GM18907 (cell line): ENCODE results near the gene YDJC.
"Not testable (repeated sequence)": the region's sequence is repeated elsewhere in the genome, so short reads cannot be mapped to it uniquely, and the experiment has no call there.

ENCODE experiments used
- ATAC-seq: cut with Tn5 transposase; IDR thresholded peaks from one replicate; pipeline ENCODE4 v1.9.1; 2021; ENCODE audit warnings: mild to moderate bottlenecking, moderate library complexity; ENCODE audit not compliant: unreplicated experiment

YDJC gene

DNA sequence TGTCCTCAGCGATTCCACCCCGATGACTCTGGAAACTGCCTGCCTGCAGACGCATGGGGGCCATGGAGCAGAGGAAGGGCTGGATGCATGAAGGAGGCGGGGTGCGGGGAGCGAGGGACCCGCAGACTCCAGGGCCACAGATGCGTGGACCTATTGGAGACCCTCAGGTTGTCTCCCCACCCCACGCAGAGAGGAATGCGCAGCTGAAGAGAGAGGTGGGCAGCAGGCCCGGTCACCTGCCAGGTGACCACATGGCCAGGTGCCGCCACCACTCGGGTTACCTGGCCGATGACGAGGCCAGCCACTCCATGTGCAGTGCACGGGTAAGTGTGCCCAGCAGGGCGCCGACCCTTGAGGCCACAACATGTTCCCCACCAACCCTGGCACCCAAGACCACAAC, 3.1 kb upstream of the YDJC start:
- no peak for ATAC-seq

DNA sequence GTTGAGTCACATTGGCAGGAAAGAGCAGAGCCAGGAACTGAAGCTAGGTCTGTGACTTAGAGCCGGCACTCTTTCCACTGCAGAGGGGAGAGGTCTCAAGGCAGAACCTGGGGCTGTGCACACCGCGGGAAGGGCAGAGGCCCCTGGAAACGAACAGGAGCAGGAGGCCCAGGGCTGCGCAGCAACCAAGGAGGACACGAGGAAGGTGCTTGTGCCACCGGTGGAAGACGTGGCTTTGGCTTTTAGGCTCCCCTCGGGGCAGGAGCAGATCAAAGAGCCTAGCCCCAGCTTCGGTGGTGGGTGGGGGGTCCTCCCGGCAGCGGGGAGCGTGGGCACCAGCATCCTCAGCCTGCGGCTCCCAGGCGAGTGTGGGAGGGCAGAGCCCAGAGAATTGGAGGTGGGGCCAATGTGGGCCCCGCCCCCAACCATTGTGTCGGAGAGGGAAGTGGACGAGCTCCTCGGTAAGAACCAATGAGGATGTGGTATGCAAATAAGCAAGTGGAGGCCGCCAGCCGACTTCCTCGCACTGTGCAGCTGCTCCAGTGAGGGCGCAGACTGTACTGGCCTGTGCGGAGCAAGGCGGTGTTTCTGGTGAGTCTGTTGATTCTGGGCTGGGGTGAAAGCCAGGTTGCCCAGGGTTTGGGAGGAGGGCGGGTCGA, 2.5 kb upstream of the YDJC start, which contains the start of gene CCDC116:
TSS of gene CCDC116 (plus strand) at position 524 of the 659 bp plus-strand sequence. CDS start 422 bp downstream, outside the sequence.
- ATAC-seq: no peak

GRCh38 chr22:21631025-21631424, 1.2 kb upstream of the YDJC start:
- ATAC-seq: no peak

- ATAC-seq: no peak
Observed at GRCh38 chr22:21628386-21629254, 1.2 kb downstream of the YDJC start.

DNA sequence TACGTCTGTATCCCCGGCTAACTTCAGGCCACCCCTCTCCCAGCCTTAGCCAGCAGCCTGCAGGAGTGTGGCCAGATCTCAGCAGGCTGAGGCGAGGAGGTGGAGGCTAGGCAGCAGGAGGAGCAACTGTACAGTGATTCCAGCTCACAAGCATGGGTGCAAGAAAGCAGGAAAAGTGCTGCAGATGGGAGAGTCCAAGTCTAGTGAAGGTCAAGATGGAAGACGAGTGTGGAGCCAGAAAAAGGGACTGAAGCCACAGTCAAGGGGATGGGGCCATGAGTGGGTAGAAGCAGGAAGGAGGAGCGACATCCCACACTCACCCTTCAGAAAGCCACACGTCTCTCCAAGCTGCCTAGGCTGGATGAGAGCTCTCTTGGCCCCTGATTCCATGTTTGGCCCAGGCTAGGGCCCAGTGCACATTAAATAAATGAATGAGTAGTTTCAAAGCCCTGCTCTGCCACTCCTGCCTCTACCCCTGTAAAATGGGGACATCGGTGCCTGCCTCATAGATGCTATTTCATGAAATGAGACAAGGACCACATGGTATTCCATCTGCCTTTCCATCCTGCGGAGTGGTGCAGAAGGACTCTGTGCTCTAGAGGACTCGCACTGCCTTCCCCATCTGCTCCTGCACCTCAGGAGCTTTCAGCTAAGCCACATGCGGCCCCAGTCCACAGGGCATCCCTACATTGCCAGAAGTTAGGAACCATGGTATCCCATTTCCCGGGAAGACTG, 2.9 kb downstream of the YDJC start:
- no peak for ATAC-seq

GRCh38 chr22:21626073-21626734, 3.6 kb downstream of the YDJC start:
- no peak for ATAC-seq

- no peak for ATAC-seq
Observed at GRCh38 chr22:21624880-21625791, 4.7 kb downstream of the YDJC start.

DNA sequence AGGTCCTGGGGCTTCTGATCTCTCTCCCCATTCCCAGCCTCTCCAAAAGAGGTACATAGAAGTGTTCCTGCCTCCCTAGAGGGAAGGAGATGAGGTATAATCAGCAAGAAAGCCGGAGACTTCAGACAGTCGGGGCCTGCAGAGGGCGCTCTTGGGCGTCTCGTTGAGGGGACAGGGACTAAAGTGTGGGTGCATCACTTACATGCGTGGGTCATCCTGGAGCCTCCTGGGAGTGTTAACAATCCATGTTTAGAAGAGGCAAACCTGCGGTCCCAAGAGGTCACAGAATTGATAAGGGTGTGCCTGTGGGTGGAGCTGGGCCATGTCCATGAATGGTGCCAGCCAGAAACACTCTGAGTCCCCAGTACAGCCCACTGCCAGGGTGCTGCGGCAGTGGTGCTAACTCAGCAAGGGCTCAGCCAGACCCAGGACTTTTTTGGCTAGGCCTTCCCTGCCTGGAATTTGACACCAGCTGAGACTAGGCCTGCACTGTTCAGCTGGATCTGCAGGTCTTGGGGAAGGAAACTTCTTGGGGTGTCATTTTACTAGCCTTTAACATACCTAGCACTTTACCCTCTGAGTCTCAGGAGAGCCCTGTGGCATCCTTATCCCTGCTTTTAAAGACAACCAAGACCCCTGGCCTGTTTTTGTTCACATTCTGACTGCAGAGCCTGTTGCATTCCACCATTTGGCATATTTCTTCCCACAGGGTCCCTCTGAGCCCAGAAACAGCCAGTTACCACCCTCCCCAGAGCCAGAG, 5.5 kb downstream of the YDJC start:
- ATAC-seq: no peak

GRCh38 chr22:21623648-21623970, 6.2 kb downstream of the YDJC start:
- ATAC-seq: no peak

GRCh38 chr22:21622919-21623647, 6.7 kb downstream of the YDJC start:
- ATAC-seq: no peak

DNA sequence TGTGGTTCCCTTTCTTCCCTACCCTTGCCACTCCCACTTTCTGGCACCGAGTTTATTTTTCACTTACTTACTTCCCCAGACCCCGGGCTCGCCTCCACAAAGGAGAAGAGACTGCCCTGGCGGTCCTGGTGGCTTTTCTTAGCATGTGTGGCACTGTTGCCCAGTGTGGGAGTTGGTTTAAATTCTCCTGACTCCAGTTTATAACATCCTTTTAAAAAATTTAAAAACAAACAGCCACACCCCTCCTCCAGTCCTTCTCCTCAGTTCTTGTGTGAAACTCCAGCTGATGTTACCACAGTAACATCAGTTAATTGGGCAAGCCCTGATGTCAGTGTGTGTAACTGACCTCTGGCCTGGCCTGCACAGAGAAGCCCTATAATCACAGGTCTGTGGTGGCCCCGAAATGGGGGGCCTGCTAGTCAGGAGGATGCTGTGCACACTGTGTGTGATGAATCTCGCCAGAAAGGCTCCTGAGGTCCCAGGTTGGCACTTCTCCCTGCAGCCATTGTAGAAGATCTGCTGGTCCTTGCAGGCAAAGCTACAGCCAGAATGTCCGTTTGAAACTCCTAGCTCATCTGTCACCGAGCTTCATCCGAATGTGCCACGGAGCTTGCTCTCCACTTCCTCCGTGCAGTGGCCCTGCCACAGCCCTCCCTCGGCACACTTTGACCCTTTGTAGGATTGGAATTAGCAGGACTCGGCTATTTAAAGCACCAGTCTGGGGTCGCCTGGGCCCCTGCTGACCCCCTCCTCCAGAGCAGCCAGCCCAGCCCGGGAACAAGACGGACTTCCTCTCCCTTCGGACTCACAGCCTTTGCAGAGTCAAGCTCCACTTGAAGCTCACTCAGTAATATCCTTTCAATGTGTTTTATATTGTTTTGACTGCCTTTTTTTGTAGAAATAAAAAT, 7.6 kb downstream of the YDJC start:
- no peak for ATAC-seq

- ATAC-seq: no peak
Observed at GRCh38 chr22:21621025-21621424, 8.8 kb downstream of the YDJC start.

DNA sequence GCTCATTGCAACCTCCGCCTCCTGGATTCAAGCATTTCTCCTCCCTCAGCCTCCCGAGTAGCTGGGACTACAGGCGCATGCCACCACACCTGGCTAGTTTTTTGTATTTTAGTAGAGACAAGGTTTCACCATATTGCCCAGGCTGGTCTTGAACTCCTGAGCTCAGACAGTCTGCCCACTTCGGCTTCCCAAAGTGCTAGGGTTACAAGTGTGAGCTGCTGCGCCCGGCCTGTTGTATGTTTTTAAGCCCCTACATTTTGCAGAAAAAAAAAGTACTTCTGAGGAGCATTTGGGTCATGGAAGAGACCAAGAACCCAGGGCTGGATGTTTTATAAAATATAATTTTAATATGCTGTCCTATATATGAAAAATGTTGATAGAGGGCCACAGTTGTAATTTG, 12.5 kb downstream of the YDJC start:
- not testable (repeated sequence) for ATAC-seq

DNA sequence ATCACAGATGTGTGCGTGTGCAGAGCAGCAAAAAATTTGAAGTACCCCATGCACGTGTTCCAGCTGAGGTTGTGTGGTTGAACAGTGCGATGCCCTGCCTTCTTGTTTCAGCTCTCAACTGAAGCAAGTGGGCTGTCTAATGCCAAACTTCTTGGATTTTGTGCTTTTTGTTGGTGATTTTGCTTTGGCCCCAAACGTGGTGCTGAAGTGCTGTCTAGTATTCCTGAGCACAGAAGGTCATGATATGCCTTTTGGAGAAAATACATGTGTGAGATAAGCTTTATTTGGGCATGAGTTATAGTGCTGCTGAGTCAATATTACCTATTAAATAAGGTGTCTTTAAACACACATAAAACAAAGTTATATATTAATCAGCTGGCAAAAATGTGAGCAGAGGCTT, 14.1 kb downstream of the YDJC start:
- ATAC-seq: no peak

- no peak for ATAC-seq
Observed at GRCh38 chr22:21613553-21614233, 16.1 kb downstream of the YDJC start.

DNA sequence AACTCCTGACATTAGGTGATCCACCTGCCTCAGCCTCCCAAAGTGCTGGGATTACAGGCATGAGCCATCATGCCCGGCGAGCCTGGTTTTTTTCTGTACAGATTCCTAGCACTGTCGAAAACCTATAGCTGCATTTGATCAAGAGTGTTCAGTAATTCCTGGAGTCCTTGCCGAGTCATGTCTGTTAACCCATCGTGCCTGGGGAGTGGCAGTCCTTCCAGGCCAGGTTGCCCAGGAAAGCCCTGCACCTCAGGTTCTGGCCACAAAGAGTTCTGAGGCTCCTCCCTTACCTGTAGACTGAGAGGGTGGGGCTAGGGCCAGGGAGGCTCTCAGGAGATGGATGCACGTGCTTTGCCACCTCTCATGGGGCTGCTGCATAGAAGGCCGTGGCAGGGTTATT, 17.0 kb downstream of the YDJC start:
- no peak for ATAC-seq
